H1 (cell line): ENCODE measurements around the gene NOS1AP.

Experiments used
- ASH2L ChIP-seq: fragments of 200-600, 300-600 bp; sonication (generic); IDR thresholded peaks from one replicate; pipeline ENCODE4 v1.7.1; 2017; ENCODE audit warnings: low read length
- EGR1 ChIP-seq: IDR thresholded peaks from 2 replicates; pipeline ENCODE4 v1.6.1; 2011; ENCODE audit warnings: low read depth, low read length, borderline replicate concordance
- EZH2 ChIP-seq: fragments of 200-600 bp; sonication (generic); IDR thresholded peaks from 2 replicates; pipeline ENCODE4 v1.7.1; 2012; ENCODE audit warnings: low read depth, mild to moderate bottlenecking, moderate library complexity, low read length, inconsistent platforms; ENCODE audit not compliant: severe bottlenecking
- GTF2F1 ChIP-seq: IDR thresholded peaks from 2 replicates; pipeline ENCODE4 v1.6.1; 2012; ENCODE audit warnings: low read depth, low read length, improper control_type of control experiment, borderline replicate concordance
- MAFK ChIP-seq: IDR thresholded peaks from 2 replicates; pipeline ENCODE4 v1.6.1; 2012; ENCODE audit warnings: low read depth, mild to moderate bottlenecking, improper control_type of control experiment, low read length
- POLR2A ChIP-seq, 2 experiments: IDR thresholded peaks; 1 replicate in 1 of 2; 2 replicates in 1 of 2; pipeline ENCODE4 v1.6.1; 2011; ENCODE audit warnings: low read depth in 2 of 2, low read length in 2 of 2, mild to moderate bottlenecking in 2 of 2; ENCODE audit errors: control extremely low read depth in 1 of 2
- POLR2AphosphoS5 ChIP-seq: IDR thresholded peaks from 2 replicates; pipeline ENCODE4 v1.6.1; 2011; ENCODE audit warnings: low read depth, low read length
- SAP30 ChIP-seq: fragments of 300-600 bp; sonication (generic); IDR thresholded peaks from 2 replicates; pipeline ENCODE4 v1.7.1; 2012; ENCODE audit warnings: low read length, moderate library complexity, mild to moderate bottlenecking, inconsistent platforms; ENCODE audit not compliant: insufficient read depth, insufficient replicate concordance
- SIN3A ChIP-seq, 2 experiments: IDR thresholded peaks in 1 of 2; conservative IDR thresholded peaks in 1 of 2; 2 replicates each; pipeline ENCODE4 v1.6.1; 2011 to 2012; ENCODE audit warnings: low read length in 2 of 2, improper control_type of control experiment in 1 of 2, low read depth in 1 of 2, mild to moderate bottlenecking in 1 of 2
- SUZ12 ChIP-seq: fragments of 200-600 bp; sonication (generic); IDR thresholded peaks from 2 replicates; pipeline ENCODE4 v1.6.1; 2012; ENCODE audit warnings: mild to moderate bottlenecking, inconsistent platforms, low read length, moderate library complexity, mixed read lengths
- TBP ChIP-seq: IDR thresholded peaks from 2 replicates; pipeline ENCODE4 v1.6.1; 2011; ENCODE audit warnings: low read depth, low read length, improper control_type of control experiment
- TF ChIP-seq, protein P1 (sequence below), 3 experiments: IDR thresholded peaks; 1 replicate in 2 of 3; 2 replicates in 1 of 3; pipeline versions ENCODE4 v1.5.1 to v1.6.1; 2011; ENCODE audit warnings: low read length in 3 of 3, mild to moderate bottlenecking in 3 of 3, inconsistent platforms in 2 of 3, low read depth in 1 of 3, moderate library complexity in 1 of 3; ENCODE audit not compliant: insufficient read depth in 1 of 3; ENCODE audit errors: control extremely low read depth in 1 of 3
- TF ChIP-seq, protein P2 (sequence below): IDR thresholded peaks from 2 replicates; pipeline ENCODE4 v1.6.1; 2012; ENCODE audit warnings: low read length, inconsistent platforms

DNA sequence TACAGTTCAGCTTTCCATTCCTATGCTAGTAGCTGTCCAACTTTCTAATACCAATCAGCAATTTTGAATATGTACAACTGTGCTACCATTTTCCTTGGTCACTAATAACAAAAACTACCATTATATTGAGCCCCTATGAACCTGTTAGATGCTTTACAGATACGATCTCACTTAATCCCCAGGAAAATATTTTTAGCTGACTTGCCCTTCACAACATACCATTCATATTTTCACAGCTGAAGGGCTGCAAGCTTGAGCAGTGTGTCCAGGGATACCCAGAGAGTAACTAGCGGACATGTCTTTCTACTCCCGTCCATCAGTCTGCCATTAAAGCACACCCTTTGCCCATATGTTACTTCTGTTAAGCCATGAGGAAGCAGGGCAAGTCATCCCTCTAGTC is 166.7 kb downstream of the NOS1AP start:
- TF ChIP-seq POLR2A (IDR thresholded peaks at IDR 0.05; ENCODE audit: control extremely low read depth in 1 of 2, low read depth in 2 of 2, low read length in 2 of 2) (no peak), SUZ12 (no peak), GTF2F1 (no peak), EGR1 (no peak), SAP30 (no peak), SIN3A (conservative IDR thresholded peaks at IDR 0.05 in 1 of 2, IDR thresholded peaks at IDR 0.05 in 1 of 2; ENCODE audit: low read depth in 1 of 2, low read length in 2 of 2) (no peak), MAFK (no peak), EZH2 (no peak), ASH2L (no peak), POLR2AphosphoS5 (no peak), TBP (no peak)
- TF ChIP-seq, protein P1, sequence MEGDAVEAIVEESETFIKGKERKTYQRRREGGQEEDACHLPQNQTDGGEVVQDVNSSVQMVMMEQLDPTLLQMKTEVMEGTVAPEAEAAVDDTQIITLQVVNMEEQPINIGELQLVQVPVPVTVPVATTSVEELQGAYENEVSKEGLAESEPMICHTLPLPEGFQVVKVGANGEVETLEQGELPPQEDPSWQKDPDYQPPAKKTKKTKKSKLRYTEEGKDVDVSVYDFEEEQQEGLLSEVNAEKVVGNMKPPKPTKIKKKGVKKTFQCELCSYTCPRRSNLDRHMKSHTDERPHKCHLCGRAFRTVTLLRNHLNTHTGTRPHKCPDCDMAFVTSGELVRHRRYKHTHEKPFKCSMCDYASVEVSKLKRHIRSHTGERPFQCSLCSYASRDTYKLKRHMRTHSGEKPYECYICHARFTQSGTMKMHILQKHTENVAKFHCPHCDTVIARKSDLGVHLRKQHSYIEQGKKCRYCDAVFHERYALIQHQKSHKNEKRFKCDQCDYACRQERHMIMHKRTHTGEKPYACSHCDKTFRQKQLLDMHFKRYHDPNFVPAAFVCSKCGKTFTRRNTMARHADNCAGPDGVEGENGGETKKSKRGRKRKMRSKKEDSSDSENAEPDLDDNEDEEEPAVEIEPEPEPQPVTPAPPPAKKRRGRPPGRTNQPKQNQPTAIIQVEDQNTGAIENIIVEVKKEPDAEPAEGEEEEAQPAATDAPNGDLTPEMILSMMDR (IDR thresholded peaks at IDR 0.05; ENCODE audit: control extremely low read depth in 1 of 3, insufficient read depth in 1 of 3, low read depth in 1 of 3, low read length in 3 of 3), result no peak
- TF ChIP-seq, protein P2, sequence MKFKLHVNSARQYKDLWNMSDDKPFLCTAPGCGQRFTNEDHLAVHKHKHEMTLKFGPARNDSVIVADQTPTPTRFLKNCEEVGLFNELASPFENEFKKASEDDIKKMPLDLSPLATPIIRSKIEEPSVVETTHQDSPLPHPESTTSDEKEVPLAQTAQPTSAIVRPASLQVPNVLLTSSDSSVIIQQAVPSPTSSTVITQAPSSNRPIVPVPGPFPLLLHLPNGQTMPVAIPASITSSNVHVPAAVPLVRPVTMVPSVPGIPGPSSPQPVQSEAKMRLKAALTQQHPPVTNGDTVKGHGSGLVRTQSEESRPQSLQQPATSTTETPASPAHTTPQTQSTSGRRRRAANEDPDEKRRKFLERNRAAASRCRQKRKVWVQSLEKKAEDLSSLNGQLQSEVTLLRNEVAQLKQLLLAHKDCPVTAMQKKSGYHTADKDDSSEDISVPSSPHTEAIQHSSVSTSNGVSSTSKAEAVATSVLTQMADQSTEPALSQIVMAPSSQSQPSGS, result no peak
